CD4-positive, alpha-beta memory T cell (primary cell): Measurements from ENCODE around the gene RAB34. TPM values are rescaled to one million over a fixed set of nuclear protein-coding genes. Genes with fewer than 3 reads are reported as not detected.

Source experiments
- CTCF ChIA-PET: fragments of 350-600 bp; sonication (Branson Sonifier 250); formaldehyde crosslinking; loops from one replicate; lab custom pipeline; 2021; ENCODE audit warnings: inconsistent platforms; ENCODE audit not compliant: partially characterized antibody; lab: Charles Lee
- POLR2A ChIA-PET: fragments of 350-600 bp; sonication (Branson Sonifier 250); formaldehyde crosslinking; loops from one replicate; lab custom pipeline; 2021; ENCODE audit not compliant: partially characterized antibody; lab: Charles Lee
- DNase-seq, 5 donors: peaks; one replicate each; pipeline versions ENCODE4 v3.0.0 to v3.0.0-alpha.2; 2020 to 2022; ENCODE audit warnings: mixed read lengths in 1 of 5
- H3K27ac ChIP-seq: one replicate; pipeline ENCODE4 v1.7.0; 2013; ENCODE audit warnings: low read depth, low read length
- H3K27me3 ChIP-seq: 2 replicates; pipeline ENCODE4 v1.7.0; 2013; ENCODE audit warnings: mild to moderate bottlenecking, low read length, moderate library complexity; ENCODE audit not compliant: insufficient read depth
- H3K36me3 ChIP-seq: 2 replicates; pipeline ENCODE4 v1.7.0; 2013; ENCODE audit warnings: mild to moderate bottlenecking, low read length, moderate library complexity; ENCODE audit not compliant: insufficient read depth
- H3K4me1 ChIP-seq: 2 replicates; pipeline ENCODE4 v1.7.0; 2013; ENCODE audit warnings: mild to moderate bottlenecking, low read length, moderate library complexity; ENCODE audit not compliant: insufficient read depth
- H3K4me3 ChIP-seq, 2 donors: one replicate each; pipeline ENCODE4 v1.7.0; 2013; ENCODE audit warnings: low read length in 2 of 2, mild to moderate bottlenecking in 1 of 2
- H3K9me3 ChIP-seq, 2 donors: one replicate each; pipeline ENCODE4 v1.7.0; 2013; ENCODE audit warnings: low read length in 2 of 2, control low read depth in 1 of 2; ENCODE audit not compliant: control insufficient read depth in 1 of 2
- H3K27ac Mint-ChIP-seq, 7 donors: one replicate each; pipeline ENCODE4 v1.8.0; 2020 to 2021; ENCODE audit warnings: mixed read lengths in 7 of 7, mild to moderate bottlenecking in 6 of 7, inconsistent platforms in 3 of 7, moderate library complexity in 3 of 7
- H3K27me3 Mint-ChIP-seq, 2 donors: one replicate each; pipeline ENCODE4 v1.8.0; 2020 to 2021; ENCODE audit warnings: mixed read lengths in 2 of 2
- H3K36me3 Mint-ChIP-seq, 2 donors: one replicate each; pipeline ENCODE4 v1.8.0; 2020 to 2021; ENCODE audit warnings: mixed read lengths in 2 of 2, inconsistent platforms in 1 of 2, mild to moderate bottlenecking in 1 of 2
- H3K4me1 Mint-ChIP-seq, 4 donors: one replicate each; pipeline ENCODE4 v1.8.0; 2020 to 2021; ENCODE audit warnings: mixed read lengths in 4 of 4, mild to moderate bottlenecking in 1 of 4
- H3K4me3 Mint-ChIP-seq, 8 donors: one replicate each; pipeline ENCODE4 v1.8.0; 2020 to 2021; ENCODE audit warnings: mixed read lengths in 8 of 8, mild to moderate bottlenecking in 7 of 8, moderate library complexity in 6 of 8, inconsistent platforms in 3 of 8
- H3K9me3 Mint-ChIP-seq, 8 donors: one replicate each; pipeline ENCODE4 v1.8.0; 2020 to 2021; ENCODE audit warnings: mixed read lengths in 8 of 8, mild to moderate bottlenecking in 5 of 8, inconsistent platforms in 3 of 8, moderate library complexity in 1 of 8
- intact Hi-C: fragments of 100-400 bp; cut with micrococcal nuclease; formaldehyde crosslinking; loops from one replicate; pipeline ENCODE4 v1.15.1; 2023
- polyA plus RNA-seq, 2 donors: library from polyadenylated mRNA; unstranded; fragments of 300-500 nt; fragmentation: Illumina TruSeq; gene quantifications; one replicate each; pipeline ENCODE4 v1.2.3, GENCODE V29; 2021
- total RNA-seq, 2 experiments: library from RNA; stranded (reverse); gene quantifications; one replicate each; pipeline ENCODE4 v1.2.3, GENCODE V29; 2021

Gene RAB34
- total and polyA plus RNA-seq, 4 experiments from 2014 or later, result 3.0 to 8.7 (median 5.2) TPM

- Histone ChIP-seq H3K27ac (no peak overlapping the region), H3K36me3 (peaks cover 18% of the 10 kb centered on the region), H3K9me3 (no peaks in the 10 kb centered on the region), H3K4me1 (no peaks in the 10 kb centered on the region), H3K27me3 (no peaks in the 10 kb centered on the region), H3K4me3 (no peak overlapping the region)
- Mint-ChIP-seq H3K36me3 (peaks cover 17 to 45% of the 10 kb centered on the region in 2 donors), H3K4me1 (peaks cover 3 to 13% (median 4%) of the 10 kb centered on the region in 4 donors), H3K4me3 (no peak overlapping the region), H3K27ac (peak overlapping the region in 4 of 7 donors; percentile 19 to 63 (median 45)), H3K27me3 (no peaks in the 10 kb centered on the region), H3K9me3 (no peaks in the 10 kb centered on the region)
- ChIA-PET POLR2A (interaction anchor here (19.4 kb wide), 1 partner anchor 35 kb away, joined by 528 read pairs; the partner anchor contains the start of genes NEK8, RPL23A and TLCD1), CTCF (interaction anchor here (1.1 to 7.2 kb wide), 3 partner anchors 8 to 167 kb away, joined by 3 to 102 read pairs (median 88); partner anchors contain the start of genes NEK8 and TLCD1)
- intact Hi-C loops, result no loop called here
- DNase-seq, result no peak
These were observed 41.7 kb upstream of the RAB34 start for GRCh38 chr17:28759256-28759865.

GRCh38 chr17:28758411-28759121 lies 40.9 kb upstream of the RAB34 start:
- Mint-ChIP-seq H3K27me3 (no peaks in the 10 kb centered on the region), H3K9me3 (no peaks in the 10 kb centered on the region), H3K36me3 (peaks cover 14 to 42% of the 10 kb centered on the region in 2 donors), H3K27ac (peak overlapping the region in 2 of 7 donors; percentile 43 to 63), H3K4me1 (peaks cover 0 to 10% (median 0%) of the 10 kb centered on the region in 4 donors), H3K4me3 (no peak overlapping the region)
- no peak overlapping the region for H3K4me3 ChIP-seq
- H3K27ac ChIP-seq, result no peak overlapping the region
- peaks cover 18% of the 10 kb centered on the region for H3K36me3 ChIP-seq
- no peaks in the 10 kb centered on the region for H3K9me3 ChIP-seq
- ChIA-PET POLR2A (interaction anchor here (19.4 kb wide), 1 partner anchor 34 kb away, joined by 528 read pairs; the partner anchor contains the start of genes NEK8, RPL23A and TLCD1), CTCF (interaction anchor here (1.1 kb wide), 1 partner anchor 9 kb away, joined by 3 read pairs; no protein-coding TSS in a partner anchor)
- H3K27me3 ChIP-seq, result no peaks in the 10 kb centered on the region
- no peaks in the 10 kb centered on the region for H3K4me1 ChIP-seq
- intact Hi-C loops, result no loop called here
- no peak for DNase-seq

GRCh38 chr17:28756049-28756804 lies 38.6 kb upstream of the RAB34 start:
- Histone ChIP-seq H3K36me3 (peaks cover 15% of the 10 kb centered on the region), H3K27ac (no peak overlapping the region), H3K27me3 (no peaks in the 10 kb centered on the region), H3K4me3 (no peak overlapping the region), H3K4me1 (no peaks in the 10 kb centered on the region), H3K9me3 (no peaks in the 10 kb centered on the region)
- ChIA-PET POLR2A (interaction anchor here (19.4 kb wide), 1 partner anchor 32 kb away, joined by 528 read pairs; the partner anchor contains the start of genes NEK8, RPL23A and TLCD1), CTCF (interaction anchor here (0.6 to 0.9 kb wide), 2 partner anchors 11 to 29 kb away, joined by 3 read pairs; no protein-coding TSS in a partner anchor)
- H3K9me3 Mint-ChIP-seq, result no peaks in the 10 kb centered on the region
- H3K27ac Mint-ChIP-seq, result peak overlapping the region in 4 of 7 donors; percentile 22 to 72 (median 61)
- intact Hi-C loops, result no loop called here
- peaks cover 14 to 36% of the 10 kb centered on the region in 2 donors for H3K36me3 Mint-ChIP-seq
- no peak overlapping the region for H3K4me3 Mint-ChIP-seq
- H3K27me3 Mint-ChIP-seq, result no peaks in the 10 kb centered on the region
- H3K4me1 Mint-ChIP-seq, result peaks cover 0 to 6% (median 2%) of the 10 kb centered on the region in 4 donors
- no peak for DNase-seq

- POLR2A ChIA-PET, result interaction anchor here (19.4 kb wide), 1 partner anchor 31 kb away, joined by 528 read pairs; the partner anchor contains the start of genes NEK8, RPL23A and TLCD1
- no peak overlapping the region for H3K27ac Mint-ChIP-seq
These were observed 37.8 kb upstream of the RAB34 start for GRCh38 chr17:28755486-28755885.

GRCh38 chr17:28751600-28752366 lies 34.1 kb upstream of the RAB34 start:
- no peaks in the 10 kb centered on the region for H3K27me3 ChIP-seq
- POLR2A ChIA-PET, result interaction anchor here (0.6 to 19.4 kb wide), 4 partner anchors 12 to 183 kb away, joined by 3 to 528 read pairs (median 3); partner anchors contain the start of genes NEK8, PROCA1, RPL23A and TLCD1

More at GRCh38 chr17:28755486-28755885, 37.8 kb upstream of the RAB34 start:
- no peak overlapping the region for H3K27ac ChIP-seq
- Mint-ChIP-seq H3K4me1 (peaks cover 0 to 6% (median 2%) of the 10 kb centered on the region in 4 donors), H3K36me3 (peaks cover 14 to 32% of the 10 kb centered on the region in 2 donors), H3K9me3 (no peaks in the 10 kb centered on the region), H3K4me3 (no peak overlapping the region), H3K27me3 (no peaks in the 10 kb centered on the region)
- no peaks in the 10 kb centered on the region for H3K27me3 ChIP-seq
- CTCF ChIA-PET, result interaction anchor here (0.9 to 13.1 kb wide), 2 partner anchors 12 to 29 kb away, joined by 3 to 492 read pairs; partner anchors contain the start of genes NEK8 and TLCD1
- H3K4me1 ChIP-seq, result no peaks in the 10 kb centered on the region
- intact Hi-C loops, result no loop called here
- peaks cover 15% of the 10 kb centered on the region for H3K36me3 ChIP-seq
- H3K4me3 ChIP-seq, result no peak overlapping the region
- no peak for DNase-seq
- no peaks in the 10 kb centered on the region for H3K9me3 ChIP-seq

More at GRCh38 chr17:28751600-28752366, 34.1 kb upstream of the RAB34 start:
- H3K4me3 Mint-ChIP-seq, result no peak overlapping the region
- H3K9me3 Mint-ChIP-seq, result no peaks in the 10 kb centered on the region
- Histone ChIP-seq H3K4me3 (no peak overlapping the region), H3K27ac (no peak overlapping the region), H3K4me1 (no peaks in the 10 kb centered on the region), H3K36me3 (peaks cover 23% of the 10 kb centered on the region), H3K9me3 (no peaks in the 10 kb centered on the region)
- H3K27me3 Mint-ChIP-seq, result no peaks in the 10 kb centered on the region
- peak overlapping the region in 1 of 7 donors; percentile 23 for H3K27ac Mint-ChIP-seq
- H3K4me1 Mint-ChIP-seq, result peaks cover 3 to 6% (median 5%) of the 10 kb centered on the region in 4 donors
- DNase-seq, result no peak
- CTCF ChIA-PET, result interaction anchor here (0.6 to 13.1 kb wide), 14 partner anchors 11 to 1521 kb away, joined by 3 to 492 read pairs (median 4); partner anchors contain the start of genes NEK8, PHF12, PROCA1 and RPL23A
- H3K36me3 Mint-ChIP-seq, result peaks cover 0 to 28% of the 10 kb centered on the region in 2 donors
- intact Hi-C loops, result no loop called here
